NCI-H748 treated with DMSO at 0.1 percent for 48 hours (cell line): ENCODE results near the gene CRYAB.

Experiments
- DNase-seq: peaks from one replicate; lab custom pipeline; 2025; lab: John Stamatoyannopoulos, UW

The CRYAB gene

DNA sequence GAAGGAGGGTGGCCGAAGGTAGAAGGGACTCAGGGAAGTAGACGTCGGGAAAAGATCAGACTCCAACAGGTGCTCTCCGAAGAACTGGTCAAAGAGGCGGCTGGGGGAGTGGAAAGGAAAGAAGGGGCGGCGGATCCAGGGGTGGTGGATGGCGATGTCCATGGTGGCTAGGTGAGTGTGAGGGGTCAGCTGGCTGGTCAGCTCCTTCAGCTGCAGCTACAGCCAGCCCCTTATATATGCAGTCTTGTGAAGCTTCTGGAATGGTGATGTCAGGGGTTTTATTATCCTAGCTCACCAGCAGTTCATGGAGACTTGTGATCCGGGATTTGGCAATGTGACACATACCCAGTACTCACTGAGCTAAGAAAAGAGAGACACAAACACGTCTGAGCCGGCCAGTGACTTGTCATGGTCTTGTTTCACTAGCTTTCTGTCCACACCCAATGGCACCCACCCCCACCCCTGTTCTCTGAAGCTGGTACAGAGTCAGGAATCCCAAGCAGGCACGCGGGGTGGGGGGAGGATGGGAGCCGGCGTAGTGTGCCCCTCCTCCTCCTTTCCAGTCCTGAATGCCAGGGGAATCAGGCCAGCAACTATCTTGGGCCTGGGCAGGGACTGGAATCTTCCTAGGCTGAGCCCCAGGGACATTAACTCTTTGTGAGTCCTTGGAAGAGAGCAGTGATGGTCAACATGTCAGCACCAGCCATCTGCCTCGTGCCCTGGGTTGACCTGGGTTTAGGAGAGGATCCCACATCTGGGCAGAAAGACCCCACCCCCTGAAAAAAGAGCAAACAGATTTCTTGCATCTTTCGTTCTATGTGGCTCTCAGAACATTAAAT, at the start of gene CRYAB:
CRYAB (minus strand) TSS at position 208 of the 839 bp plus-strand sequence; CDS start at position 162, 46 bp downstream.
- DNase-seq: no peak

DNA sequence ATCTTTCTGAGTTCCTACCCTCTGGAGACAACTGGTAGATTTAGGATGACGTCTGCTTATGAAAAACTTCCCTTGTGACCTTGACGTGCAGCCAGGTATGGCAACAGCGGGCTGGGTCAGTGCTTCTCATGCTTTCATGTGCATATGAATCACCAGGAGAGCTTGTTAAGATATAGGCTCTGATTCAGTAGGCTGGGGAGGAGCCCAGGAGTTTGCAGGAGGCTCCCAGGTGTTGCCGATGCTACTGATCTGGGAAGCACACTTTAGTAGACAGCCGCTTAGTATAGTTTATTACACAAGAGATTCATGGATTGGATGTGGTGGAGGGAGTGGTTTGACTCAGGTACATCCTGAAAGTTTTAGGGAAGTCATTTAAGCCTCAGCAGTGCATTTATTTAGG, 49.3 kb upstream of the CRYAB start:
- DNase-seq: no peak

GRCh38 chr11:111957663-111958444, 46.3 kb upstream of the CRYAB start:
- no peak for DNase-seq

DNA sequence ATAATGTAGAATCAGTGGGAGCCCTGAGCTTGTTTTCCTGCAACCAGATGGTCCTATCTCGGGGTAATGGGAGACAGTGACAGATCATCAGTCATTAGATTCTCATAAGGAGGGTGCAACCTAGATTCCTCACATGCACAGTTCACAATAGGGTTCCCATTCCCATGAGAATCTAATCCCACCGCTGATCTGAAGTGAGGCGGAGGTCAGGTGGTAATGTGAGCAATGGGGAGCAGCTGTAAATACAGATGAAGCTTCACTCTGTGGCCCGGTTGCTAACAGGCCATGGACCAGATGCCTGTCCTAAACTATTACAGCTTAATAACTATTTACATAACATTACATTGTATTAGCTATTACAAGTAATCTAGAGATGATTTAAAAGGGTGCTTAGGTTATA, 42.6 kb upstream of the CRYAB start:
- no peak for DNase-seq

GRCh38 chr11:111951565-111951964, 40.0 kb upstream of the CRYAB start:
- no peak for DNase-seq

GRCh38 chr11:111949519-111950426, 38.2 kb upstream of the CRYAB start:
- DNase-seq: no peak

- no peak for DNase-seq
Measured at GRCh38 chr11:111947143-111947542, 35.6 kb upstream of the CRYAB start.

GRCh38 chr11:111946499-111946898, 34.9 kb upstream of the CRYAB start:
- no peak for DNase-seq

GRCh38 chr11:111945198-111945597, 33.6 kb upstream of the CRYAB start:
- DNase-seq: no peak

- DNase-seq: no peak
Measured at GRCh38 chr11:111944651-111945051, 33.1 kb upstream of the CRYAB start.

DNA sequence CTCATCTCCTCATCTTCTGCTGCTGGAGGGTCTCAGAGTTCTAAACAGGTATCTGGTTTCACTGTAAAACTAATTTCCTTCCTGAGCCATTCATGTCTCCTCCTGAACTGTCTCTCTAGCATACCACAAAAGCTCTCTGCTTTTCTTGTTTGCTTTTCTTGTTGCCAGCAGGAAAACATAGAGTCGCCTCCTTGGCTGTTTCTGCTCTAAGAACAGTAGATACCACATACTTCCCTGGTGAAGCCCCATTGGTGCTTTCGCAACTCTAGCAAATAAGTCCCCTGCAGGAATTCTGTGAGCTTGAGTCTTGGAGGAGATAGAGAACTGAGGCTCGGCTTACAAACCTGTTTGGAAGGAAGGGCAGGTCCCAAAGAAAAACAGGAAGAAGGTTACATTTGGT, 32.6 kb upstream of the CRYAB start:
- DNase-seq: no peak

DNA sequence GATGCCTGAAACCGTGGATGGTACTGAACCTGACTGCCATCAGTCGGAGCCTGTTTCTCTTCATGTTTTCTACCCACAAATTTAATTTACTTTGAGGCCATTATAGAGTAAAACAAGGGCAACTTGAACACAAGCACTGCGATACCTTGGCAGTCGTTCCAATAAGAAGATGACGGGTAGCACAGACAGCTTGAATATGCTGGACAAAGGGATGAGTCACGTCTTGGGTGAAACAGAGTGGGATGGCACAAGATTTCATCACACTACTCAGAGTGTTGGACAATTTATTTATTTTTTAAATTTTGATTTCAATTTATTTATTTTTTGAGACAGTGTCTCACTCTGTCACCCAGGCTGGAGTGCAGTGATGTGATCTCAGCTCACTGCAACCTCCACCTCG, 31.3 kb upstream of the CRYAB start:
- no peak for DNase-seq

- no peak for DNase-seq
Measured at GRCh38 chr11:111941963-111942362, 30.4 kb upstream of the CRYAB start.

DNA sequence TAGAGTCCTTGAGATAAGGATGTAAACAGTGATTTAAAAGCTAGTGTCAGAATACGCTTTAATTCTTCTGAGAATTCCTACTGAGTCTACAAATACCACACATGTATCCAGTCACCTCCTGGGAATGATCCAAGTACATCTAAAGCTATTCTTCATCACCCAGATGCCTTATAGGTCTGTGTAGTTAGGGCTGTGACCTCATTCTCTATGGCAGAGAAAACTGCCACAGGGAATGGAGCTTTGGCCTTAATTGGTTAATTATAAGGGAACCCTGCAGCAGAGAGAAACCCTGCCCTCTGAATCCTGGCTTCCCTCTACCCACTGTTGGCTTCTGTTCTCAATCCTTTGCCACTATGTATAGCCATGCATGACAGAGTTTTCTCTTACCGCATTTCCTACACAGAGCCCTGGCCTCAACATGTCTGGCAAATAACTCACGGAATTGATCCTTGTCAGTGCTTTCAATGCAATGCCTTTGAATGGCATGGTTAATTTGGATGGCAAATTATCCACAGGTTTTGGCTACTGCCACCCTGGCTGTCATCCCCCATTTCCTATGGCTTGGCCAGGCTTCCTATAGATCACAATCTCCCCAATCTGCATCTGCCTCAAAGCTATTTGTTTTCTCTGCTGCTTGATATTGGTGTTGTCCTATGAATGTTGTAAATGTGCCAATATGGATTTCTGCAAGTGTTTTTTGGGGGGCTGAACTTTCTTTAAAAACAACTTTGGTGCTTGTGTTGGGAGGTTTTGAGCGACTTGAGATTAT, 28.4 kb upstream of the CRYAB start:
- DNase-seq: no peak

DNA sequence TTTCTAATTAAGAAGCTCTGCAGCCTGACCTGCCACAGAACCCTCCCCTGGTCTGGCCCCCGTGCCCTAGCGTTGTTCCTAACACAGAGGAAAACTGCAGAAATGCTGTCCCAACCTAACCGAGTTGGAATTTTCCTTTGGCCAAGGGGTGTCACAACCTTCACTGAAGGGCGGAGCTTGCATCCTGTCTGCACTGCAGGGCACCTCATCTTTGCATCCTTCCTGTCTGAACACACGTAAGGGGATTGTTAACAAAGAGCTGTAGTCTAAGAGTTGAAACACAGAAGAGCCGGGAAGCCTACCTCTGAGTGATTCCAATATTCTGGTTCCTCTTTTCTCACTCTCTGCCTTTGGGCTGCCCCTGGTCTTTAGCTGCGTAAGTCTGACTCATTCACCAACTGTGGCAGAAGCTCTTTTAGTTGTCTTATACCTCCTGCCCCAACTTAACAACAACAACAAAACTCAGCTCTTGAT, 27.2 kb upstream of the CRYAB start:
- DNase-seq: no peak

DNA sequence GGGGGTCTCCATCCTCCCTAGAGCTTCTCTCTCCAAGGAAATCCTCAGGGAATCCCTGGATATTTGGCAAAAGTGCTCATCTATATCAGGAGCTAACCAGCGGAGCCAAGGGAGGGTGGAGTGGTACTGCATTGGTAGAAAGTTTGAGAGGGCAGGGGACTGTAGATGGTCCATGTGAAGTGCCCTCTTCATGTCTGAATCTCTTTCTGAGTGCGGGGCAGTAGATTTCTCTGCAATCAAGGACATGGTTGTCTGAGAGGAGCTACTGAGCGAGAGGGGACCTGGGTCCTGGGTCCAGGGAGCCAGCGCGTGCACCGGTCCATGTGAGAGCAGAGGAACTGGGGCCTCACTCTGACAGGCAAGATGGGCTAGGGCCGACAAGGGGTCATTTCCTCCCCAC, 26.3 kb upstream of the CRYAB start:
- no peak for DNase-seq

DNA sequence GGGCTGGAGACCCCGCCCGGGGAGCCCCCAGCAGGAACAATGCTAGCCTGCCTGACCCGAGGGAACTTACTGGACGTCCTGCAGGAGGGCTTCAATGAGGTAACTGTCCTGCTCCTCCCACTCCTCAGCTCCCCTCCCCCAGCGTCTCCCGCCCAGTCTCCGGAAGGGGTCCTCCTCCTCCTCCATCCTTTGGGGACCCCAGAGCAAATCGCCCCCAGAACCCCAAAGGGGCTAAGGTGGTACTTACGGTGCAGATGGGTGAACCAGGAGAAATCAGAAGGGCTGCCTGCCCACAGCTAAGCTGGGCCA, 25.8 kb upstream of the CRYAB start:
- DNase-seq: no peak

GRCh38 chr11:111936040-111936540, 24.5 kb upstream of the CRYAB start:
- no peak for DNase-seq

GRCh38 chr11:111935317-111936039, 23.9 kb upstream of the CRYAB start:
- DNase-seq: no peak

DNA sequence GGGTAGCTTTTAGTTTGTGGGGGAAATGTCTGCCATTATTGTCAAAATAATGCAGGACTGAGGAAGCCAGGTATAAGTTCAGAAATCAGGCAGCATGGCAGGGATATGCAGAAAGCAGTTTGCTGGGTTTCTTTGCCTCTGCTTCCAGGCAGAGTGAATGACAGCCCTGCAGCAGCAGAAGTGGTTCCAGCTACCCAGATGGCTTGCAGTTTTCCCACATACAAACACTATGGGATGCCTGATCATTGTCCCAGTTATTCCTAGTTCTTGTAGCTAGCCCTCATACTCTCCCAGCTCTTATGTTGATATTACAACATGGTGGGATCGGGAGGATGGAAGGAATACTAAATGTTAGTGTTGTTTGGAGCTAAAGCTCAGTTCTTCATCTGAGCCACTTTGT, 22.7 kb upstream of the CRYAB start:
- no peak for DNase-seq

- DNase-seq: no peak
Measured at GRCh38 chr11:111933872-111934271, 22.3 kb upstream of the CRYAB start.
